ENCODE measurements around the gene SCFD2. TPM values are rescaled to one million over a fixed set of nuclear protein-coding genes. Genes with fewer than 3 reads are reported as not detected.

The SCFD2 gene
- polyA plus RNA-seq, 4 donors: 2.2 to 8.4 (median 5.6) TPM

DNA sequence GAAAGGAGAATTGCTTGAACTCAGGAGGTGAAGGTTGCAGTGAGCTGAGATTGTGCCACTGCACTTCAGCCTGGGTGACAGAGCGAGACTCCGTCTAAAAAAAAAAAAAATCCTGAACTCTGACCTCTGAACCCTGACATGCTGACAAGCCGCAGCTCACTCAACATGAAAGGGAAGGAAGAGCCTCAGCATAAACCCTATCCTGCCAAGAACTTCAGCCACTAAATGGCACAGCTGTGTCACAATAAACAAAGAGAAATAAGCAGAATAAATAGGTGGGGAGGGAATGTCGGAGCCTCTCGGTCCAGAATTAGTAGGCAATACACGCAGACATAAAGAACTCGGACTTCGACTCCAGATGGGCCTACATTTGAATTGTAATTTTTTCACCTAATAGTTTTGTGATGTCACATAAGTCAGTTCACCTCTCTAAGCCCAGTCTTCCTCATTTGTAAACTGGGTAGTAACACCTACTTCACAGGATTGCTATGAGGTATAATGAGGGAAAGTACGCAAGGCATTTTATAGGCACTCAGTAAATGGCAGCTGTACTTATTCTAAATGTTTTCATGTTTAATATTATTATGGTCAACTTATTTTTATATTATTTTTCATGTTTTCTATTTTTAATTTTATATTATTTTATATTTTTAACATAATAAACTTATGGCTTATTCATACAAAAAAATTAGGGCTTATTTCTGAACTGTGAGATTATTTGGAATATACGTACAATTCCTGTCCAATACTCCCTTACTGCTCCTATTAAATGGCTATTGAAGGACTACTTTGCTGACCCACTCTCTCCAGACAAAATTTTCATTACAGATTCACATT is 243.4 kb downstream of the SCFD2 start:
- H3K36me3 ChIP-seq (ENCODE audit: control insufficient read depth in 3 of 3, insufficient read depth in 2 of 3, low read depth in 1 of 3, low read length in 3 of 3): no peaks in the 10 kb centered on the region
- 63 to 69% (median 66%) methylated on average over 10 of the region's 10 CpGs for WGBS, 3 donors
- FAIRE-seq: no peak

DNA sequence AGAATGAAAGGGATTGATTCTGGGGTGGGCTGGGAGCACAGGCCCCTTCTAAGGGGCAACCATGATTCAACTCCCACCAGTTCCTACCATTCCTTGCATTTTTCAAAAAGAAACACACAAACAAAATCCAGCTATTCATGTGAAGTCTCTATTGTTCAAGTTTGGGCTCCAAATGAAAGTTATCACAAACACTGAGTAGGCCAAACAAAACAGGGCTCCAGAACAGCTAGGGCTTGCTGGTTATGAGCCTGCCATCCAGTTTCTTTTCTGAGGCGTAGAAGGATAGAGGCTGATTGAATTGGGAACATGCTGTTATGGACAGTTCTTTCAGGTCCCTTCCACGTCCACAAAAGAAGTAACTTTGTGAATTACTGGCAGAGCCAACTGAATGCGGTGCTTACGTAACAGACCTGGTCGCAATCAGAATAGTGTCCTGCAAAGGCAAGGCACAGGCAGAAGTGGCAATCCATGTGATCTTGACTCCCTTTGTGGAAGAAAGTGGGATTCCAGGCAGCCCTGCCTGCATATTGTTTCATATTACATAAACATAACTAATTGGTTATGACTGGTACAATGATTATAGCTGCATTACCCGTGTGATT is 244.5 kb downstream of the SCFD2 start:
- 88 to 97% (median 94%) methylated on average over 6 of the region's 6 CpGs for WGBS, 3 donors
- H3K27ac ChIP-seq (ENCODE audit: low read depth in 1 of 3, low read length in 2 of 3): peak overlapping the region in 1 of 3 donors; percentile 32

More for the DNA sequence above, 243.4 kb downstream of the SCFD2 start:
- DNase-seq: peak; percentile 17 to 49
- Histone ChIP-seq H3K27ac (ENCODE audit: low read depth in 1 of 3, low read length in 2 of 3) (no peak overlapping the region), H3K27me3 (ENCODE audit: control insufficient read depth in 3 of 3, insufficient read depth in 3 of 3, low read length in 3 of 3) (no peaks in the 10 kb centered on the region), H3K4me3 (ENCODE audit: low read depth in 1 of 3, low read length in 3 of 3) (no peak overlapping the region), H3K4me1 (ENCODE audit: control insufficient read depth in 3 of 3, insufficient read depth in 2 of 3, low read depth in 1 of 3, low read length in 2 of 3) (peaks cover 0 to 12% (median 0%) of the 10 kb centered on the region in 3 donors), H3K9me3 (ENCODE audit: control insufficient read depth in 2 of 2, insufficient read depth in 1 of 2, low read depth in 1 of 2, low read length in 1 of 2) (no peaks in the 10 kb centered on the region)

DNA sequence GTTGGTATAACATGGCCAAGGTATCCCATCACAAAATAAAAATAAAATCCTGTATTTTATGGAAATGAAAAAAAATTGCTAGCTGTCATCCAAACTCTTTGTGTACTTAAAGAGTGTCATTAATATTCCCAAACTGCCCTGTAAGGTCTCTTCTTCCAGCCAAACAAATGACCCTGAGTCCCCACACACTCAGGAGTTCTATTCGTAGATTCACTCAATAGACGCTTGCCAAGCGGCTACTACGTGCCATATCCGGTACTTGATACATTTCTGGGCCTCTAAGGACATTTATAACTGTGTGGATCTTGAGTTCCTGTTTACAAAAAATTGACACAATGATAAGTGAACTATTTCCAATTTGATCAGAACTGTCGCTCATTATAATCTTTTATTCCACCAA is 245.1 kb downstream of the SCFD2 start:
- H3K9me3 ChIP-seq (ENCODE audit: control insufficient read depth in 2 of 2, insufficient read depth in 1 of 2, low read depth in 1 of 2, low read length in 1 of 2): no peaks in the 10 kb centered on the region
- no peak overlapping the region for H3K27ac ChIP-seq (ENCODE audit: low read depth in 1 of 3, low read length in 2 of 3)
- WGBS, 3 donors: 86 to 94% (median 91%) methylated on average over 6 of the region's 6 CpGs
- no peak for DNase-seq
- no peaks in the 10 kb centered on the region for H3K27me3 ChIP-seq (ENCODE audit: control insufficient read depth in 3 of 3, insufficient read depth in 3 of 3, low read length in 3 of 3)
- H3K4me3 ChIP-seq (ENCODE audit: low read depth in 1 of 3, low read length in 3 of 3): no peak overlapping the region
- peaks cover 0 to 12% (median 0%) of the 10 kb centered on the region in 3 donors for H3K4me1 ChIP-seq (ENCODE audit: control insufficient read depth in 3 of 3, insufficient read depth in 2 of 3, low read depth in 1 of 3, low read length in 2 of 3)
- FAIRE-seq: no peak
- H3K36me3 ChIP-seq (ENCODE audit: control insufficient read depth in 3 of 3, insufficient read depth in 2 of 3, low read depth in 1 of 3, low read length in 3 of 3): no peaks in the 10 kb centered on the region

More for the DNA sequence above, 244.5 kb downstream of the SCFD2 start:
- Histone ChIP-seq H3K36me3 (ENCODE audit: control insufficient read depth in 3 of 3, insufficient read depth in 2 of 3, low read depth in 1 of 3, low read length in 3 of 3) (no peaks in the 10 kb centered on the region), H3K4me3 (ENCODE audit: low read depth in 1 of 3, low read length in 3 of 3) (no peak overlapping the region), H3K4me1 (ENCODE audit: control insufficient read depth in 3 of 3, insufficient read depth in 2 of 3, low read depth in 1 of 3, low read length in 2 of 3) (peaks cover 0 to 12% (median 0%) of the 10 kb centered on the region in 3 donors), H3K9me3 (ENCODE audit: control insufficient read depth in 2 of 2, insufficient read depth in 1 of 2, low read depth in 1 of 2, low read length in 1 of 2) (no peaks in the 10 kb centered on the region), H3K27me3 (ENCODE audit: control insufficient read depth in 3 of 3, insufficient read depth in 3 of 3, low read length in 3 of 3) (no peaks in the 10 kb centered on the region)
- FAIRE-seq: no peak
- DNase-seq: no peak

DNA sequence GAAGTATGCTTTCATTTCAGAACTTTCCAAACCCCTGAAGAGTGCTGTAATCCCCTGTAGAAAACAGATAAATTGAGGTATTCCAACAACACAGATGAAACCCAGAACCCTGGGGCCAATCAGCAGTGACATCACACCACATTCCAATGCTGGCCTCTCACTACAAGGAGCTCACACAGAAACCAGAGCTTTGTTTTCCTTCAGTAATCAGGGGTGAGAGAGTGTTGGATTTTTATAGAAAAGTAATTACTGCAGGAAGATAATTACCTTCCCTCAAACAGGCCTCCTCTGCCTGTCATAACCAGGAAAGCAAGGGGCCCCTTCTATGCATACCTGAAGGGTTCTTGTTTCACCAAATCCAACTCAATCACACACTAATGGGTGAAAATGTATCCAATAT is 246.2 kb downstream of the SCFD2 start:
- no peaks in the 10 kb centered on the region for H3K27me3 ChIP-seq (ENCODE audit: control insufficient read depth in 3 of 3, insufficient read depth in 3 of 3, low read length in 3 of 3)
- H3K36me3 ChIP-seq (ENCODE audit: control insufficient read depth in 3 of 3, insufficient read depth in 2 of 3, low read depth in 1 of 3, low read length in 3 of 3): no peaks in the 10 kb centered on the region
- H3K4me1 ChIP-seq (ENCODE audit: control insufficient read depth in 3 of 3, insufficient read depth in 2 of 3, low read depth in 1 of 3, low read length in 2 of 3): peaks cover 0 to 12% (median 0%) of the 10 kb centered on the region in 3 donors
- H3K4me3 ChIP-seq (ENCODE audit: low read depth in 1 of 3, low read length in 3 of 3): no peak overlapping the region
- H3K27ac ChIP-seq (ENCODE audit: low read depth in 1 of 3, low read length in 2 of 3): peak overlapping the region in 1 of 3 donors; percentile 42
- no peak for FAIRE-seq
- DNase-seq: peak in 1 of 2 donors; percentile 45
- H3K9me3 ChIP-seq (ENCODE audit: control insufficient read depth in 2 of 2, insufficient read depth in 1 of 2, low read depth in 1 of 2, low read length in 1 of 2): no peaks in the 10 kb centered on the region

DNA sequence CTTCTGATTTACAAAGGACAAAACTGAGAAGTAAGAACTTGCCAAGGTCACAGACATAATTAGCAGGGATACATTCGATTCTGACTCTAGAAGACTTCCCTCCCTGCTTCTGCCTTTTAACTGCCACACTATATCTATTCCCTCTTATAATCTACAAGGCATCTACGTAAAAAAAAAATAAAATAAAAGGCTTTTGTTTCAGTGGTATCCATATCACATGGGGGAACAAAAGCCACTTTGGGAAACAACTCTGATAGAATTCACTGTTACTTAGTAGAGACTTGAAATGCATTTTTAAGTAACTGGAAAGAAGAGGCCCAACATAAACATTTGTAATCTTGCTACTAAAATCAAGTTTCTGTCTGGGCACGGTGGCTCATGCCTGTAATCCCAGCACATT is 247.2 kb downstream of the SCFD2 start:
- no peaks in the 10 kb centered on the region for H3K36me3 ChIP-seq (ENCODE audit: control insufficient read depth in 3 of 3, insufficient read depth in 2 of 3, low read depth in 1 of 3, low read length in 3 of 3)
- no peak overlapping the region for H3K4me3 ChIP-seq (ENCODE audit: low read depth in 1 of 3, low read length in 3 of 3)
- no peaks in the 10 kb centered on the region for H3K9me3 ChIP-seq (ENCODE audit: control insufficient read depth in 2 of 2, insufficient read depth in 1 of 2, low read depth in 1 of 2, low read length in 1 of 2)
- no peak overlapping the region for H3K27ac ChIP-seq (ENCODE audit: low read depth in 1 of 3, low read length in 2 of 3)
- peaks cover 0 to 12% (median 0%) of the 10 kb centered on the region in 3 donors for H3K4me1 ChIP-seq (ENCODE audit: control insufficient read depth in 3 of 3, insufficient read depth in 2 of 3, low read depth in 1 of 3, low read length in 2 of 3)
- H3K27me3 ChIP-seq (ENCODE audit: control insufficient read depth in 3 of 3, insufficient read depth in 3 of 3, low read length in 3 of 3): no peaks in the 10 kb centered on the region
- 64 to 73% (median 70%) methylated on average over 3 of the region's 3 CpGs for WGBS, 3 donors
- DNase-seq (no peak), FAIRE-seq (no peak)

DNA sequence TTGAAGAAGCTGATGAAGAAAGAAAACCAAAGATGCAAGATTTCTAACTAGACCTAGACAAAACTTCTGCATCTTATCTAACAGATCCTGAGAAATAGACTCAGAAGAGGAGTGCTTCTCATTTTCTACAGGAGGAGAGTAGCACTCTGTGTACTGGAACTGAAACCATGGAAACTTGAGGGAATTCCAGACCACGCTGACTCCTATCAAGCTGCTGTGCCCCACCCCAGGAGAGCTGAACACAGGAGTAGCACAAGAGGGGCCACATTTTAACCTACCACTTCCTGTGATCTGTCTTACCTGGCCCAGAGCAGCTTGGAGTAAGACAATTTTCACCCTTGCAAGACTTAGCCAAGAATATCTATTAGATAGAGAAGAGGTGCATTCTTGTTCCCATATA is 248.9 kb downstream of the SCFD2 start:
- H3K4me3 ChIP-seq (ENCODE audit: low read depth in 1 of 3, low read length in 3 of 3): no peak overlapping the region
- H3K36me3 ChIP-seq (ENCODE audit: control insufficient read depth in 3 of 3, insufficient read depth in 2 of 3, low read depth in 1 of 3, low read length in 3 of 3): no peaks in the 10 kb centered on the region
- peaks cover 0 to 7% (median 0%) of the 10 kb centered on the region in 3 donors for H3K4me1 ChIP-seq (ENCODE audit: control insufficient read depth in 3 of 3, insufficient read depth in 2 of 3, low read depth in 1 of 3, low read length in 2 of 3)
- 52 to 74% (median 58%) methylated on average over 1 of the region's 1 CpG for WGBS, 3 donors
- H3K27me3 ChIP-seq (ENCODE audit: control insufficient read depth in 3 of 3, insufficient read depth in 3 of 3, low read length in 3 of 3): no peaks in the 10 kb centered on the region
- no peak overlapping the region for H3K27ac ChIP-seq (ENCODE audit: low read depth in 1 of 3, low read length in 2 of 3)
- DNase-seq: no peak
- no peaks in the 10 kb centered on the region for H3K9me3 ChIP-seq (ENCODE audit: control insufficient read depth in 2 of 2, insufficient read depth in 1 of 2, low read depth in 1 of 2, low read length in 1 of 2)
- no peak for FAIRE-seq

DNA sequence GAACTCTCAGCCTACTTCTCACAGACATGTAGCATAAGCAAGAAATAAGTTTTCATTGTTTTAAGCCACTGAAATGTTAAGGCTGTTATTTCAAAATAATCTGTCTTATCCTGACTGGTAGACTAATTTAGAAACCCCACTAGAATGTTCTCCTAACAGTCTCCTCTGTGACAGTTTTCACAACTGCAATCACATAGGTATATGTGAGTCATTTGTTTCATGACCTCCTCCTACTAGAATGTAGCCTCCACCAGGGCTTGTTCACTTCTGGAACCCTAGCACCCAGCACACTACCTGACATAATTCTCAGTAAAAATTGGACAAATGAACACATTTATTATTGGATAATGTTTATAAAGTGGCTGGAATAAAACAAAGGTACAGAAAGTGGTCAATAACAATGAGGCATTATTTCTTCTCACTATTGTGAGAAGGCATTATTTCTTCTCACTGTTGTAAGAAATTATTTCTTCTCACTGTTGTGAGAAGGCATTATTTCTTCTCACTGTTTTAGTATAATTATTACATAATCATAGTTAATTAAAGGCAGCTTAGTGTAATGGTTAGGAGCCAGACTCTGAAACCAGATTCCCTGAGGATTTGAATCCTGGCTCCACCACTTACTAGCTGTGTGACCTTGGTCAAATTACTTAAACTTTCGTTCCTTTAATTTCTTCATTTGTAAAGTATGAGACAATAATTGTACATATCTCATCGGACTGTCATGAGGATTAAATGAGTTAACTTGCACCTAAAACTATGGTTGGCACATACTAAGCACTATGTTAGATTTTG is 252.2 kb downstream of the SCFD2 start:
- no peaks in the 10 kb centered on the region for H3K27me3 ChIP-seq (ENCODE audit: control insufficient read depth in 3 of 3, insufficient read depth in 3 of 3, low read length in 3 of 3)
- FAIRE-seq: no peak
- WGBS, 3 donors: 87 to 96% (median 88%) methylated on average over 2 of the region's 2 CpGs

DNA sequence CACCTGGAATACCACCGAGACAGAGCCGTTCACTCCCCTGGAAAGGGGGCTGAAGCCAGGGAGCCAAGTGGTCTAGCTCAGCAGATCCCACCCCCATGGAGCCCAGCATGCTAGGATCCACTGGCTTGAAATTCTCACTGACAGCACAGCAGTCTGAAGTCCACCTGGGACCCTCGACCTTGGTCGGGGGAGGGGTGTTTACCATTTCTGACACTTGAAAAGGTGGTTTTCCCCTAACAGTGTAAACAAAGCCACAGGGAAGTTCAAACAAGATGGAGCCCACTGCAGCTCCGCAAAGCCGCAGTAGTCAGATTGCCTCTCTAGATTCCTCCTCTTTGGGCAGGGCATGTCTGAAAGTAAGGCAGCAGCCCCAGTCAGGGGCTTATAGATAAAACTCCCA is 260.5 kb downstream of the SCFD2 start:
- no peak for FAIRE-seq
- WGBS, 3 donors: 74 to 76% (median 75%) methylated on average over 6 of the region's 6 CpGs
- Histone ChIP-seq H3K27ac (ENCODE audit: low read depth in 1 of 3, low read length in 2 of 3) (no peak overlapping the region), H3K9me3 (ENCODE audit: control insufficient read depth in 2 of 2, insufficient read depth in 1 of 2, low read depth in 1 of 2, low read length in 1 of 2) (no peaks in the 10 kb centered on the region), H3K36me3 (ENCODE audit: control insufficient read depth in 3 of 3, insufficient read depth in 2 of 3, low read depth in 1 of 3, low read length in 3 of 3) (no peaks in the 10 kb centered on the region), H3K27me3 (ENCODE audit: control insufficient read depth in 3 of 3, insufficient read depth in 3 of 3, low read length in 3 of 3) (no peaks in the 10 kb centered on the region), H3K4me3 (ENCODE audit: low read depth in 1 of 3, low read length in 3 of 3) (no peak overlapping the region), H3K4me1 (ENCODE audit: control insufficient read depth in 3 of 3, insufficient read depth in 2 of 3, low read depth in 1 of 3, low read length in 2 of 3) (no peaks in the 10 kb centered on the region)
- no peak for DNase-seq

More for the DNA sequence above, 252.2 kb downstream of the SCFD2 start:
- Histone ChIP-seq H3K9me3 (ENCODE audit: control insufficient read depth in 2 of 2, insufficient read depth in 1 of 2, low read depth in 1 of 2, low read length in 1 of 2) (no peaks in the 10 kb centered on the region), H3K36me3 (ENCODE audit: control insufficient read depth in 3 of 3, insufficient read depth in 2 of 3, low read depth in 1 of 3, low read length in 3 of 3) (no peaks in the 10 kb centered on the region), H3K4me3 (ENCODE audit: low read depth in 1 of 3, low read length in 3 of 3) (no peak overlapping the region), H3K4me1 (ENCODE audit: control insufficient read depth in 3 of 3, insufficient read depth in 2 of 3, low read depth in 1 of 3, low read length in 2 of 3) (no peaks in the 10 kb centered on the region), H3K27ac (ENCODE audit: low read depth in 1 of 3, low read length in 2 of 3) (no peak overlapping the region)
- DNase-seq: no peak

All from small intestine (tissue), 7 donors.